H1 (cell line): Measurements from ENCODE around the gene EIF2S2. TPM values are rescaled to one million over a fixed set of nuclear protein-coding genes. Genes with fewer than 3 reads are reported as not detected.
A peak's percentile ranks its signal among the peaks of the same experiment; 100 is the strongest.

Source experiments
- CTCF ChIA-PET: fragments of 300-600 bp; sonication (Branson Sonifier 250); formaldehyde crosslinking; loops from one replicate; lab custom pipeline; 2021; ENCODE audit not compliant: partially characterized antibody; lab: Charles Lee
- POLR2A ChIA-PET: fragments of 300-600 bp; sonication (Branson Sonifier 250); formaldehyde crosslinking; loops from one replicate; lab custom pipeline; 2021; ENCODE audit warnings: inconsistent platforms; ENCODE audit not compliant: partially characterized antibody; lab: Charles Lee
- DNase-seq, 2 experiments: peaks; one replicate each; pipeline versions ENCODE4 v3.0.0 to v3.0.0-alpha.2; 2010 to 2022; ENCODE audit warnings: low spot score in 2 of 2, low read depth in 1 of 2, mixed read lengths in 1 of 2
- FAIRE-seq: peaks from 2 replicates; lab custom pipeline; 2011; peaks lifted over from hg19 to GRCh38; lab: Jason Lieb, UNC
- H2AFZ ChIP-seq: 2 replicates; pipeline ENCODE4 v1.8.1; 2012; ENCODE audit warnings: low read length, inconsistent platforms
- H2AK5ac ChIP-seq: 2 replicates; pipeline ENCODE4 v1.6.1; 2013; ENCODE audit warnings: low read depth, low read length
- H2BK120ac ChIP-seq: replicated peaks from 2 replicates; pipeline ENCODE3; 2013; ENCODE audit warnings: low read depth, low read length, inconsistent platforms
- H2BK12ac ChIP-seq: 2 replicates; pipeline ENCODE4 v1.6.1; 2013; ENCODE audit warnings: low read depth, low read length
- H2BK15ac ChIP-seq: 2 replicates; pipeline ENCODE4 v1.6.1; 2013; ENCODE audit warnings: low read length
- H2BK20ac ChIP-seq: 2 replicates; pipeline ENCODE4 v1.6.1; 2013; ENCODE audit warnings: low read length
- H2BK5ac ChIP-seq: 2 replicates; pipeline ENCODE4 v1.6.1; 2013; ENCODE audit warnings: low read depth, low read length
- H3K14ac ChIP-seq: 2 replicates; pipeline ENCODE4 v1.6.1; 2013; ENCODE audit warnings: inconsistent platforms; ENCODE audit not compliant: insufficient read length
- H3K18ac ChIP-seq: 2 replicates; pipeline ENCODE4 v1.6.1; 2013; ENCODE audit warnings: low read length; ENCODE audit errors: extremely low read depth
- H3K23ac ChIP-seq: 2 replicates; pipeline ENCODE4 v1.6.1; 2013; ENCODE audit warnings: inconsistent platforms; ENCODE audit not compliant: insufficient read length
- H3K23me2 ChIP-seq: 2 replicates; pipeline ENCODE4 v1.6.1; 2013; ENCODE audit warnings: low read depth, low read length
- H3K27ac ChIP-seq: 2 replicates; pipeline ENCODE4 v1.6.1; 2011; ENCODE audit warnings: low read depth, low read length, inconsistent platforms
- H3K27me3 ChIP-seq, 4 experiments: replicated peaks in 1 of 4; 1 replicate in 1 of 4; 2 replicates in 3 of 4; pipeline versions ENCODE4 v1.6.1 to v1.8.1; 2011 to 2013; ENCODE audit warnings: low read length in 3 of 4, mild to moderate bottlenecking in 3 of 4, inconsistent platforms in 2 of 4, mixed read lengths in 2 of 4, moderate library complexity in 1 of 4; ENCODE audit not compliant: control insufficient read depth in 3 of 4, insufficient read depth in 3 of 4; ENCODE audit errors: extremely low read depth in 1 of 4
- H3K36me3 ChIP-seq, 4 experiments: 2 replicates each; pipeline versions ENCODE4 v1.6.1 to v1.8.1; 2011 to 2013; ENCODE audit warnings: mild to moderate bottlenecking in 4 of 4, low read length in 3 of 4, moderate library complexity in 2 of 4, control low read depth in 1 of 4, inconsistent platforms in 1 of 4; ENCODE audit not compliant: insufficient read depth in 4 of 4, control insufficient read depth in 2 of 4
- H3K4ac ChIP-seq: replicated peaks from 2 replicates; pipeline ENCODE3; 2013; ENCODE audit warnings: low read length, low read depth, mixed read lengths, inconsistent platforms; ENCODE audit not compliant: insufficient read length
- H3K4me1 ChIP-seq, 4 experiments: replicated peaks in 1 of 4; 1 replicate in 1 of 4; 2 replicates in 3 of 4; pipeline versions ENCODE4 v1.6.1 to v1.8.1; 2011 to 2013; ENCODE audit warnings: low read length in 3 of 4, inconsistent platforms in 2 of 4, mixed read lengths in 1 of 4; ENCODE audit not compliant: insufficient read depth in 4 of 4, control insufficient read depth in 3 of 4
- H3K4me2 ChIP-seq, 2 experiments: 2 replicates each; pipeline versions ENCODE4 v1.6.1 to v1.8.1; 2011 to 2013; ENCODE audit warnings: low read depth in 2 of 2, low read length in 2 of 2, control low read depth in 1 of 2, inconsistent platforms in 1 of 2, mild to moderate bottlenecking in 1 of 2; ENCODE audit not compliant: insufficient read depth in 1 of 2
- H3K4me3 ChIP-seq, 4 experiments: fragments of 200-600, 300-600 bp in 1 of 4; sonication (generic), shearing (Covaris generic), sonication (Bioruptor Twin) in 1 of 4; 2 replicates each; pipeline versions ENCODE4 v1.5.1 to v1.8.1; 2011 to 2016; ENCODE audit warnings: low read length in 4 of 4, low read depth in 3 of 4, control low read depth in 2 of 4, inconsistent platforms in 2 of 4, mild to moderate bottlenecking in 2 of 4, mixed read lengths in 1 of 4, moderate library complexity in 1 of 4; ENCODE audit not compliant: insufficient read depth in 2 of 4; ENCODE audit errors: extremely low read depth in 1 of 4
- H3K56ac ChIP-seq: replicated peaks from 2 replicates; pipeline ENCODE3; 2013; ENCODE audit warnings: low read depth, mild to moderate bottlenecking, mixed read lengths, low read length, inconsistent platforms; ENCODE audit not compliant: insufficient read length
- H3K79me1 ChIP-seq: 2 replicates; pipeline ENCODE4 v1.6.1; 2013; ENCODE audit warnings: low read depth, low read length, control low read depth
- H3K79me2 ChIP-seq, 2 experiments: 2 replicates each; pipeline versions ENCODE4 v1.6.1 to v1.8.1; 2012 to 2013; ENCODE audit warnings: low read length in 2 of 2, mild to moderate bottlenecking in 2 of 2, inconsistent platforms in 1 of 2; ENCODE audit not compliant: insufficient read depth in 2 of 2, control insufficient read depth in 1 of 2
- H3K9ac ChIP-seq, 4 experiments: replicated peaks in 1 of 4; 1 replicate in 1 of 4; 2 replicates in 3 of 4; pipeline versions ENCODE4 v1.6.1 to v1.8.1; 2011 to 2013; ENCODE audit warnings: low read depth in 3 of 4, low read length in 3 of 4, control low read depth in 2 of 4, mild to moderate bottlenecking in 2 of 4, moderate library complexity in 2 of 4, inconsistent platforms in 1 of 4; ENCODE audit errors: extremely low read depth in 1 of 4
- H3K9me3 ChIP-seq, 2 experiments: 2 replicates each; pipeline versions ENCODE4 v1.6.1 to v1.8.1; 2012 to 2013; ENCODE audit warnings: mild to moderate bottlenecking in 2 of 2, moderate library complexity in 2 of 2, control low read depth in 1 of 2, inconsistent platforms in 1 of 2, low read depth in 1 of 2, low read length in 1 of 2, mixed read lengths in 1 of 2; ENCODE audit not compliant: insufficient read depth in 2 of 2
- H4K20me1 ChIP-seq, 2 experiments: replicated peaks in 1 of 2; 2 replicates each; pipeline versions ENCODE3 to v1.8.1; 2011 to 2013; ENCODE audit warnings: inconsistent platforms in 2 of 2, low read length in 2 of 2, mild to moderate bottlenecking in 1 of 2; ENCODE audit not compliant: insufficient read depth in 2 of 2, control insufficient read depth in 1 of 2
- H4K5ac ChIP-seq: 2 replicates; pipeline ENCODE4 v1.6.1; 2013; ENCODE audit warnings: low read length, low read depth, mixed read lengths, inconsistent platforms; ENCODE audit not compliant: insufficient read length
- H4K8ac ChIP-seq: 2 replicates; pipeline ENCODE4 v1.8.0; 2013; ENCODE audit warnings: mild to moderate bottlenecking, moderate library complexity, low read length, inconsistent platforms; ENCODE audit not compliant: insufficient read depth; ENCODE audit errors: extremely low read depth
- H4K91ac ChIP-seq: replicated peaks from 2 replicates; pipeline ENCODE3; 2013; ENCODE audit warnings: low read length, mixed read lengths, inconsistent platforms; ENCODE audit not compliant: insufficient read length
- ASH2L ChIP-seq: fragments of 200-600, 300-600 bp; sonication (generic); IDR thresholded peaks from one replicate; pipeline ENCODE4 v1.7.1; 2017; ENCODE audit warnings: low read length
- BCL11A ChIP-seq, 2 experiments: IDR thresholded peaks; one replicate each; pipeline ENCODE4 v1.6.1; 2011; ENCODE audit warnings: low read depth in 2 of 2, low read length in 2 of 2, mild to moderate bottlenecking in 2 of 2
- BRCA1 ChIP-seq: IDR thresholded peaks from 2 replicates; pipeline ENCODE4 v1.6.1; 2012; ENCODE audit warnings: low read depth, low read length, improper control_type of control experiment
- CTBP2 ChIP-seq: IDR thresholded peaks from 2 replicates; pipeline ENCODE4 v1.7.0; 2011; ENCODE audit warnings: borderline replicate concordance, mild to moderate bottlenecking, moderate library complexity, mixed read lengths, low read length; ENCODE audit not compliant: insufficient read depth, insufficient read length
- EGR1 ChIP-seq: IDR thresholded peaks from 2 replicates; pipeline ENCODE4 v1.6.1; 2011; ENCODE audit warnings: low read depth, low read length, borderline replicate concordance
- GTF2F1 ChIP-seq: IDR thresholded peaks from 2 replicates; pipeline ENCODE4 v1.6.1; 2012; ENCODE audit warnings: low read depth, low read length, improper control_type of control experiment, borderline replicate concordance
- MAFK ChIP-seq: IDR thresholded peaks from 2 replicates; pipeline ENCODE4 v1.6.1; 2012; ENCODE audit warnings: low read depth, mild to moderate bottlenecking, improper control_type of control experiment, low read length
- MAX ChIP-seq: IDR thresholded peaks from 2 replicates; pipeline ENCODE4 v1.6.1; 2012; ENCODE audit warnings: inconsistent platforms
- PHF8 ChIP-seq: fragments of 200-600 bp; sonication (generic); conservative IDR thresholded peaks from 2 replicates; pipeline ENCODE4 v1.7.1; 2012; ENCODE audit warnings: low read depth, mild to moderate bottlenecking, inconsistent platforms, low read length, moderate library complexity
- POLR2AphosphoS5 ChIP-seq: IDR thresholded peaks from 2 replicates; pipeline ENCODE4 v1.6.1; 2011; ENCODE audit warnings: low read depth, low read length
- POU5F1 ChIP-seq: IDR thresholded peaks from 2 replicates; pipeline ENCODE4 v1.6.1; 2011; ENCODE audit warnings: low read depth, mild to moderate bottlenecking, low read length, moderate library complexity
- SIX5 ChIP-seq: IDR thresholded peaks from 2 replicates; pipeline ENCODE4 v1.6.1; 2011; ENCODE audit warnings: mild to moderate bottlenecking, low read depth, low read length
- SP1 ChIP-seq: IDR thresholded peaks from 2 replicates; pipeline ENCODE4 v1.6.1; 2011; ENCODE audit warnings: low read depth, low read length
- SP2 ChIP-seq: IDR thresholded peaks from 2 replicates; pipeline ENCODE4 v1.6.1; 2012; ENCODE audit warnings: mild to moderate bottlenecking, low read length, inconsistent platforms
- SRF ChIP-seq: IDR thresholded peaks from 2 replicates; pipeline ENCODE4 v1.6.1; 2011; ENCODE audit warnings: mild to moderate bottlenecking, low read depth, low read length, moderate library complexity
- WGBS, 2 experiments: shearing (Covaris generic) in 1 of 2; methylation state at CpG; one replicate each; pipeline versions ENCODE4 v1.1.6 to v1.1.7; 2013 to 2015; ENCODE audit warnings: low lambda C conversion rate in 2 of 2, mixed read lengths in 2 of 2, inconsistent platforms in 1 of 2, low coverage in 1 of 2, missing lambda C conversion rate in 1 of 2; ENCODE audit not compliant: insufficient replicate concordance in 2 of 2, insufficient coverage in 1 of 2, insufficient read length in 1 of 2; ENCODE audit errors: extremely low coverage in 1 of 2, missing lambda C conversion rate in 1 of 2; 5-methylcytosine and 5-hydroxymethylcytosine counted together
- polyA plus RNA-seq, 7 experiments: library from polyadenylated mRNA; depleted of rRNA in 3 of 7; stranded (reverse) in 5 of 7; unstranded in 2 of 7; fragments of >200 nt in 5 of 7; fragments of 200-250 nt in 2 of 7; gene quantifications; 1 replicate in 5 of 7; 2 replicates in 1 of 7; 4 replicates in 1 of 7; pipeline versions ENCODE4 v1.2.1 to v1.2.3, GENCODE V29; 2011 to 2013; ENCODE audit warnings: missing spikeins in 2 of 7, mixed read lengths in 2 of 7
- total RNA-seq: library from RNA; stranded (reverse); fragmentation: NEBNext Ultra II Directional; extraction: Animal tissue kit (Norgen Biotek cat#: 25700); gene quantifications from 2 replicates; pipeline ENCODE4 v1.2.1, GENCODE V29; 2021

EIF2S2 gene
- total and polyA plus RNA-seq, 2 of the 8 experiments (the other 6 are each of a cell fraction or from before 2014, with no cell fraction given) = 59.5 to 142 TPM

DNA sequence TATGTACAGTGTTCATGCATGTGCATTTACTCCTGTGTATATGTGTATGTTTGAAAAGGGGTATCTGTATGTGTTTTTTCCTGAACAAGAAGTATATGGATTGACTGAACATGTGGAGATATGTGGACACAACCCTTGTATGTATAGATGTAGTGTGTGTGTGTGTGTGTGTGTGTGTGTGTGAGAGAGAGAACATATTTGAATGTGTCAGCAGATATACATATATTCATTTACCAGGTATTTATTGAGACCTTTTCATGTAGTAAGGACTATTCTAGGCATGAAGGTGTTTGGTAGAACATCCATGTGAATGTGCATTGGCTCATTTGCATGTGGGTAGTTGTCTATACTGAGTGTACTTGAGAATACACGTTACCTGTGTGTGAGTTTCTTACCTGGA is 39.3 kb downstream of the EIF2S2 start:
- H4K20me1 ChIP-seq = peaks cover 9 to 20% of the 10 kb centered on the region in 2 experiments
- DNase-seq = no peak
- TF ChIP-seq PHF8 (no peak), SP1 (no peak), POLR2AphosphoS5 (no peak), SP2 (no peak), POU5F1 (no peak), BCL11A (IDR thresholded peaks at IDR 0.05; ENCODE audit: low read depth in 2 of 2, low read length in 2 of 2) (no peak), MAFK (no peak), SIX5 (no peak), CTBP2 (no peak), EGR1 (no peak), MAX (no peak), GTF2F1 (no peak), ASH2L (no peak), SRF (no peak), BRCA1 (no peak)

More for the DNA sequence above, 39.3 kb downstream of the EIF2S2 start:
- Histone ChIP-seq H2BK15ac (no peak overlapping the region), H3K4me1 (peaks cover 0 to 9% (median 1%) of the 10 kb centered on the region in 4 experiments; a peak in 4 of 7 replicates), H3K36me3 (peaks cover 0 to 16% (median 3%) of the 10 kb centered on the region in 4 experiments; a peak in 6 of 8 replicates), H3K23me2 (no peaks in the 10 kb centered on the region; the same call in 1 of the 2 replicates), H2BK120ac (no peak overlapping the region), H3K27me3 (no peaks in the 10 kb centered on the region), H4K5ac (no peak overlapping the region), H2BK5ac (0 out of 2 replicates have a peak overlapping the region, but pooled peaks have one; percentile 4), H3K79me2 (peaks cover 0 to 23% of the 10 kb centered on the region in 2 experiments; a peak in 2 of 4 replicates), H3K27ac (no peak overlapping the region), H2AFZ (no peak overlapping the region), H3K9me3 (no peaks in the 10 kb centered on the region), H3K18ac (no peak overlapping the region), H2AK5ac (no peak overlapping the region), H3K4me3 (no peak overlapping the region), H3K14ac (no peak overlapping the region), H2BK12ac (no peak overlapping the region), H3K4ac (no peak overlapping the region), H4K91ac (no peak overlapping the region), H3K9ac (no peak overlapping the region), H2BK20ac (no peak overlapping the region), H3K79me1 (peaks cover 3% of the 10 kb centered on the region; the same call in 1 of the 2 replicates), H3K4me2 (no peak overlapping the region), H3K23ac (no peak overlapping the region), H3K56ac (no peak overlapping the region), H4K8ac (no peak overlapping the region)
- ChIA-PET POLR2A (no interaction called here), CTCF (interaction anchor here (0.8 to 1.9 kb wide), 5 partner anchors 25 to 210 kb away, joined by 3 to 8 read pairs (median 4); no protein-coding TSS in a partner anchor)
- no peak for FAIRE-seq
- 88% methylated on average over 1 of the region's 1 CpG; no CpG with 5 or more reads in 1 of the 2 experiments for WGBS, 2 experiments
